ENCODE results near the gene CDH15. TPM values are rescaled to one million over a fixed set of nuclear protein-coding genes. Genes with fewer than 3 reads are reported as not detected.

Gene CDH15
- polyA plus RNA-seq, 1 donor from 2014 or later: not detected

GRCh38 chr16:89135166-89135565, 36.4 kb upstream of the CDH15 start:
- Histone ChIP-seq H3K9ac (ENCODE audit: low read length) (peak overlapping the region; percentile 59), H3K27ac (ENCODE audit: low read length) (peak overlapping the region; percentile 82), H3K27me3 (ENCODE audit: insufficient read depth, low read depth, low read length) (no peaks in the 10 kb centered on the region), H3K4me3 (ENCODE audit: low read length) (no peak overlapping the region), H3K79me2 (replicated peaks; ENCODE audit: insufficient read depth, low read length) (no peaks in the 10 kb centered on the region), H4K20me1 (ENCODE audit: insufficient read depth) (no peaks in the 10 kb centered on the region), H3K9me2 (ENCODE audit: insufficient read depth, low read length) (no peaks in the 10 kb centered on the region), H3F3A (ENCODE audit: insufficient read depth, low read length, poor library complexity, severe bottlenecking) (no peaks in the 10 kb centered on the region), H3K36me3 (ENCODE audit: insufficient read depth, low read length) (no peaks in the 10 kb centered on the region), H3K9me3 (ENCODE audit: low read length) (no peaks in the 10 kb centered on the region), H3K4me2 (ENCODE audit: low read length) (no peak overlapping the region), H2AFZ (ENCODE audit: low read depth, low read length) (no peak overlapping the region)
- TF ChIP-seq RAD21 (conservative IDR thresholded peaks at IDR 0.05) (no peak), CTCF (IDR thresholded peaks at IDR 0.05; ENCODE audit: poor library complexity, severe bottlenecking) (no peak), EZH2 (IDR thresholded peaks at IDR 0.05; ENCODE audit: borderline replicate concordance, insufficient read depth, low read length, poor library complexity, severe bottlenecking) (no peak), SMC3 (conservative IDR thresholded peaks at IDR 0.05; ENCODE audit: poor library complexity) (no peak), MXI1 (conservative IDR thresholded peaks at IDR 0.05; ENCODE audit: poor library complexity, severe bottlenecking) (no peak), TAF1 (IDR thresholded peaks at IDR 0.05; ENCODE audit: low read depth) (no peak), EP300 (conservative IDR thresholded peaks at IDR 0.05; ENCODE audit: poor library complexity, severe bottlenecking) (no peak), POLR2AphosphoS5 (IDR thresholded peaks at IDR 0.05) (no peak), REST (IDR thresholded peaks at IDR 0.05; ENCODE audit: borderline replicate concordance) (no peak)

- Histone ChIP-seq H3K36me3 (ENCODE audit: insufficient read depth, low read length) (no peaks in the 10 kb centered on the region), H3K4me3 (ENCODE audit: low read length) (peak overlapping the region; percentile 45)
- TF ChIP-seq POLR2AphosphoS5 (IDR thresholded peaks at IDR 0.05): no peak
- TF ChIP-seq REST (IDR thresholded peaks at IDR 0.05; ENCODE audit: borderline replicate concordance): no peak
- peak; percentile 26 for TF ChIP-seq EP300 (conservative IDR thresholded peaks at IDR 0.05; ENCODE audit: poor library complexity, severe bottlenecking)
- peak; percentile 14 for TF ChIP-seq CTCF (IDR thresholded peaks at IDR 0.05; ENCODE audit: poor library complexity, severe bottlenecking)
- no peak for TF ChIP-seq RAD21 (conservative IDR thresholded peaks at IDR 0.05)
- TF ChIP-seq TAF1 (IDR thresholded peaks at IDR 0.05; ENCODE audit: low read depth): no peak
- no peak for TF ChIP-seq SMC3 (conservative IDR thresholded peaks at IDR 0.05; ENCODE audit: poor library complexity)
- TF ChIP-seq MXI1 (conservative IDR thresholded peaks at IDR 0.05; ENCODE audit: poor library complexity, severe bottlenecking): peak; percentile 52
- no peak for TF ChIP-seq EZH2 (IDR thresholded peaks at IDR 0.05; ENCODE audit: borderline replicate concordance, insufficient read depth, low read length, poor library complexity, severe bottlenecking)
Measured at GRCh38 chr16:89135971-89136765, 35.4 kb upstream of the CDH15 start.

More at GRCh38 chr16:89135971-89136765, 35.4 kb upstream of the CDH15 start:
- Histone ChIP-seq H4K20me1 (ENCODE audit: insufficient read depth) (no peaks in the 10 kb centered on the region), H3K27me3 (ENCODE audit: insufficient read depth, low read depth, low read length) (no peaks in the 10 kb centered on the region), H3K9me2 (ENCODE audit: insufficient read depth, low read length) (no peaks in the 10 kb centered on the region), H3K27ac (ENCODE audit: low read length) (peak overlapping the region; percentile 82), H3K79me2 (replicated peaks; ENCODE audit: insufficient read depth, low read length) (no peaks in the 10 kb centered on the region), H3F3A (ENCODE audit: insufficient read depth, low read length, poor library complexity, severe bottlenecking) (no peaks in the 10 kb centered on the region), H3K4me2 (ENCODE audit: low read length) (peak overlapping the region; percentile 25), H3K9me3 (ENCODE audit: low read length) (no peaks in the 10 kb centered on the region), H3K9ac (ENCODE audit: low read length) (peak overlapping the region; percentile 59), H2AFZ (ENCODE audit: low read depth, low read length) (no peak overlapping the region)

Data from neural cell (in vitro differentiated cells).